ENCODE data around the gene MYADM. TPM values are rescaled to one million over a fixed set of nuclear protein-coding genes. Genes with fewer than 3 reads are reported as not detected.

Gene MYADM
- total RNA-seq, 3 donors from 2014 or later, result 30.2 to 54.6 (median 41.9) TPM

DNA sequence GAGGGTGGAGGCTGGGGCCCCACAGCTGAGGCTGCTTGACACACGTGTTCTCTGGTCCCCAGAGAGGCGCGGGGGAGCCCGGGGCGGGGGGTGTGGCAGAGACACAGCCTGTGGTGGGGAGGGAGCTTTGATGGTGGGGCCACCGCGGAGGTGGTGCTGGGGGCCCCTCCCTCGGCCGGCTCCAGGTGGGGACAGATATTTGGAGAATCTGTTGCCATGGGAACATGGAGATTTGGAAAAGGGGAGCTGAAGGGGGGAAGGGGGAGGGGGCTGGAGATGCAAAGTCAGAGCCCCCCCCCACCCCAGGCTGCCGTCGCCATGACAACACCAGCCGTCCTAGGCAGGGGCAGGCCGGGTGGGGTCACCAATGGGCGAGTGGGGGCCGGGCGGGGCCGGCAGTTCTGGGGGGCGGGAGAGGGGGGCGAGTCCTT, 15.6 kb downstream of the MYADM start:
- Histone ChIP-seq H3K36me3 (no peaks in the 10 kb centered on the region), H3K4me3 (no peak overlapping the region), H3K27me3 (peaks cover 0 to 42% of the 10 kb centered on the region in 2 donors), H3K27ac (no peak overlapping the region), H3K4me1 (peaks cover 0 to 9% of the 10 kb centered on the region in 2 donors), H3K9me3 (no peaks in the 10 kb centered on the region)
- DNase-seq (ENCODE audit: low spot score in 2 of 2), result no peak
- intact Hi-C loops (cut with DNase I; ENCODE audit: low total_unique reads), result loop anchor here (5.0 to 10.0 kb wide), 2 partner anchors 486 to 592 kb away; partner anchors contain the start of genes CDC42EP5 and ZNF765
- TF ChIP-seq POLR2A (IDR thresholded peaks at IDR 0.05) (no peak), POLR2AphosphoS5 (IDR thresholded peaks at IDR 0.05) (no peak)
- TF ChIP-seq, protein P1, sequence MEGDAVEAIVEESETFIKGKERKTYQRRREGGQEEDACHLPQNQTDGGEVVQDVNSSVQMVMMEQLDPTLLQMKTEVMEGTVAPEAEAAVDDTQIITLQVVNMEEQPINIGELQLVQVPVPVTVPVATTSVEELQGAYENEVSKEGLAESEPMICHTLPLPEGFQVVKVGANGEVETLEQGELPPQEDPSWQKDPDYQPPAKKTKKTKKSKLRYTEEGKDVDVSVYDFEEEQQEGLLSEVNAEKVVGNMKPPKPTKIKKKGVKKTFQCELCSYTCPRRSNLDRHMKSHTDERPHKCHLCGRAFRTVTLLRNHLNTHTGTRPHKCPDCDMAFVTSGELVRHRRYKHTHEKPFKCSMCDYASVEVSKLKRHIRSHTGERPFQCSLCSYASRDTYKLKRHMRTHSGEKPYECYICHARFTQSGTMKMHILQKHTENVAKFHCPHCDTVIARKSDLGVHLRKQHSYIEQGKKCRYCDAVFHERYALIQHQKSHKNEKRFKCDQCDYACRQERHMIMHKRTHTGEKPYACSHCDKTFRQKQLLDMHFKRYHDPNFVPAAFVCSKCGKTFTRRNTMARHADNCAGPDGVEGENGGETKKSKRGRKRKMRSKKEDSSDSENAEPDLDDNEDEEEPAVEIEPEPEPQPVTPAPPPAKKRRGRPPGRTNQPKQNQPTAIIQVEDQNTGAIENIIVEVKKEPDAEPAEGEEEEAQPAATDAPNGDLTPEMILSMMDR (IDR thresholded peaks at IDR 0.05), result no peak

DNA sequence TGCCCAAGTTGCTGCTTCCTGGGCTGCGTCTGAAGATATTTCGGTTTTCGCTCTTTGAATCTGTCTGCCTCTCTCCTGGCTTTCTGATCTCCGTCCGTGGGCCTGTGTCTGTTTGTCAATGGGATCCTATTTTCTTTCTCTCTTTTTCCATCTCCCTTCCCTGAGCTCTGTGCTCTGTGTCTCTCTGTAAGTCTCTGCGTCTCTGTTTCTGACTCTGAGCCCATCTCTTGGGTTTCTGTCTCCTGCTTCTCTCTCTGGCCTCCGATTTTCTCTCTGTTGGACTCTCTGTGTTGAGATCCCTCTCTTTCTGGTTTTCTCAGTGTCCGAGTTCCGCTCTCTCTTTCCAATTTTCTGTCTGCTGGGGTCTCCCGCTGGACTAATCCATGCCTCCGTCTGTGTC, 16.1 kb downstream of the MYADM start:
- TF ChIP-seq, protein P1 (IDR thresholded peaks at IDR 0.05), result no peak
- no peak for TF ChIP-seq POLR2AphosphoS5 (IDR thresholded peaks at IDR 0.05)
- no peak for TF ChIP-seq POLR2A (IDR thresholded peaks at IDR 0.05)
- Histone ChIP-seq H3K4me3 (no peak overlapping the region), H3K27me3 (peaks cover 0 to 42% of the 10 kb centered on the region in 2 donors), H3K4me1 (peaks cover 0 to 9% of the 10 kb centered on the region in 2 donors), H3K36me3 (no peaks in the 10 kb centered on the region), H3K9me3 (no peaks in the 10 kb centered on the region), H3K27ac (no peak overlapping the region)
- intact Hi-C loops (cut with DNase I; ENCODE audit: low total_unique reads), result loop anchor here (5.0 to 10.0 kb wide), 2 partner anchors 486 to 591 kb away; partner anchors contain the start of genes CDC42EP5 and ZNF765
- DNase-seq (ENCODE audit: low spot score in 2 of 2), result no peak

DNA sequence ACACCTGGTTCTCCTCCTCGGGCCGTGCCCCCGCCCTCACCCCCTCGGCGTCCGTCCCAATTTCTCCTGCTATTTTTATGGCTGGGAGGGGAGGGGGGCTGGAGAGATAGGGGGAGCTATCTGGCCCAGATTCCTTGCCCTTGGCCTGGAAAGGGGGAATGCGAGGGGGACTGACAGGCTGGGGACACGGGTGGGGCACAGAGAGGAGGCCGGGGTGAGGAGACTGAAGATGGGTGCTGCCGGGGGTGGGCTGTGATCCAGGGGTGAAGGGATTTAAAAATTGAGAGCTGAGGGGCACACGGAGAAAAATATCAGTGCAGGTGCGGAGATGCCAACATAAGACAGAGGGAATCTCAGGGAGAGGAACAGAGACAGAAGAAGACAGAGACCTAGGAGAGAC, 16.6 kb downstream of the MYADM start:
- H3K36me3 ChIP-seq, result no peaks in the 10 kb centered on the region
- peaks cover 0 to 42% of the 10 kb centered on the region in 2 donors for H3K27me3 ChIP-seq
- intact Hi-C loops (cut with DNase I; ENCODE audit: low total_unique reads), result loop anchor here (5.0 to 10.0 kb wide), 2 partner anchors 487 to 591 kb away; partner anchors contain the start of genes CDC42EP5 and ZNF765
- H3K4me1 ChIP-seq, result peaks cover 0 to 9% of the 10 kb centered on the region in 2 donors
- DNase-seq (ENCODE audit: low spot score in 2 of 2), result no peak
- no peaks in the 10 kb centered on the region for H3K9me3 ChIP-seq
- TF ChIP-seq, protein P1 (IDR thresholded peaks at IDR 0.05), result no peak
- TF ChIP-seq POLR2AphosphoS5 (IDR thresholded peaks at IDR 0.05) (no peak), POLR2A (IDR thresholded peaks at IDR 0.05) (no peak)
- no peak overlapping the region for H3K4me3 ChIP-seq
- H3K27ac ChIP-seq, result no peak overlapping the region

DNA sequence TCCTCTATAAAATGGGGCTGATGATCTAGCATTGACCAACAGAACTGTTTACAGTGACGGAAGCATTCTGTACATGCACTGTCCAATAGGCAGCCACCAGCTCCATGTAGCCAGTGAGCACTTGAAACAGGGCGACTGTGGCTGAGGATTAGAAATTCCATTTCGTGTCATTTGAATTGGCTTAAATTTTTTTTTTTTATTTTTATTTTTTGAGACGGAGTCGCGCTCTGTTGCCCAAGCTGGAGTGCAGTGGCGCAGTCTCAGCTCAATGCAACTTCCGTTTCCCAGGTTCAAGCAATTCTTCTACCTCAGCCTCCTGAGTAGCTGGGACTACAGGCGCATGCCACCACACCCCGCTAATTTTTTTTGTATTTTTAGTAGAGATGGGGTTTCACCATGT, 17.4 kb downstream of the MYADM start:
- TF ChIP-seq, protein P1 (IDR thresholded peaks at IDR 0.05), result no peak
- TF ChIP-seq POLR2A (IDR thresholded peaks at IDR 0.05) (no peak), POLR2AphosphoS5 (IDR thresholded peaks at IDR 0.05) (no peak)
- H3K36me3 ChIP-seq, result no peaks in the 10 kb centered on the region
- DNase-seq (ENCODE audit: low spot score in 2 of 2), result no peak
- peaks cover 0 to 9% of the 10 kb centered on the region in 2 donors for H3K4me1 ChIP-seq
- intact Hi-C loops (cut with DNase I; ENCODE audit: low total_unique reads), result loop anchor here (10.0 kb wide), 1 partner anchor 590 kb away; the partner anchor contains the start of gene CDC42EP5
- H3K27me3 ChIP-seq, result peaks cover 0 to 48% of the 10 kb centered on the region in 2 donors
- H3K27ac ChIP-seq, result no peak overlapping the region
- H3K4me3 ChIP-seq, result no peak overlapping the region
- H3K9me3 ChIP-seq, result no peaks in the 10 kb centered on the region

DNA sequence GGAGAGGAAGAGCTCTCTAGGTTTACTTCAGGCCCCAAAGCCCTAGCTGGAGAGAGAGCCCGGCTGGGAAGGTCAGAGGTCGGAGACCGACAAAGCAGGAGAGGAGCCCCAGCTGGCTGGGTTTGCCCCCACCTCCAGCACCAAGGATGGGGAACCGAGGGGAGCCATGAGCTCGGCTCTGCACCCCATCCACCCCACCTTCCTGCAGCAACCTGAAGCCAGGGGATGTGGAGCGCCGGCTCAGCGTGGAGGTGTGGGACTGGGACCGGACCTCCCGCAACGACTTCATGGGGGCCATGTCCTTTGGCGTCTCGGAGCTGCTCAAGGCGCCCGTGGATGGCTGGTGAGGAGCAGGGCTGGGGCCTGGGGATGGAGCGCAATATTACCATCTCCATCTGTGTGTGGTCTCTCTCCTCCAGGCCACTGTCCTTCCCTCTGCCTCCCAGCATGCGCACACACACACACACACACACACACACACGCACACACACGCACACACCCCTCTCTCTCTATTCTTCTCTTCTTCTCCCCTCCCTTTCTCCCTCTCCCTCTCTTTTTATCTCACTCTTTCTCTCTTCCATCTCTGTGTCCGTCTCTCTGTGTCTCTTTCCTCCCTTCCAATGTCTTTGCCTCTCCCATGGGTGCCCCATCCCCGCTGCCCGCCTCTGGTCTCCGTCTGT, 24.8 kb downstream of the MYADM start:
- no peaks in the 10 kb centered on the region for H3K9me3 ChIP-seq
- intact Hi-C loops (cut with DNase I; ENCODE audit: low total_unique reads), result no loop called here
- no peak overlapping the region for H3K27ac ChIP-seq
- H3K36me3 ChIP-seq, result no peaks in the 10 kb centered on the region
- H3K4me3 ChIP-seq, result no peak overlapping the region
- H3K27me3 ChIP-seq, result peaks cover 0 to 52% of the 10 kb centered on the region in 2 donors
- TF ChIP-seq POLR2A (IDR thresholded peaks at IDR 0.05) (no peak), POLR2AphosphoS5 (IDR thresholded peaks at IDR 0.05) (no peak)
- TF ChIP-seq, protein P1 (IDR thresholded peaks at IDR 0.05), result no peak
- DNase-seq (ENCODE audit: low spot score in 2 of 2), result no peak
- no peaks in the 10 kb centered on the region for H3K4me1 ChIP-seq

Data from breast epithelium (tissue), 4 donors.